HCT116 (cell line): ENCODE data around the gene FOXA2. TPM values are rescaled to one million over a fixed set of nuclear protein-coding genes. Genes with fewer than 3 reads are reported as not detected.

Source experiments
- ATAC-seq: fragments of 200-7000 bp; cut with Tn5 transposase; 2 replicates; pipeline ENCODE4 v1.9.1; 2020; ENCODE audit warnings: mild to moderate bottlenecking, moderate library complexity
- BruUV-seq: library from RNA; stranded (reverse); fragments of 400-500 nt; replicated peaks from 2 replicates; lab custom pipeline; 2021; lab: Mats Ljungman, UMichigan
- CTCF ChIA-PET: fragments of 300-600 bp; sonication (Branson Sonifier 250); formaldehyde crosslinking; loops from one replicate; lab custom pipeline; 2021; ENCODE audit warnings: antibody characterized with exemption; lab: Charles Lee
- POLR2A ChIA-PET: fragments of 300-600, 350-600 bp; sonication (Branson Sonifier 250); formaldehyde crosslinking; loops from one replicate; lab custom pipeline; 2021; ENCODE audit warnings: antibody characterized with exemption; lab: Charles Lee
- RAD21 ChIA-PET, 2 experiments: fragments of 300-600 bp; sonication (Branson Sonifier 250); formaldehyde crosslinking; loops; one replicate each; lab custom pipeline; 2023; ENCODE audit warnings: low total read pairs in 2 of 2; ENCODE audit not compliant: uncharacterized antibody in 2 of 2, unreplicated experiment in 2 of 2, low non-redundant PET in 1 of 2; lab: Charles Lee
- DNase-seq: peaks from one replicate; pipeline ENCODE4 v3.0.0-alpha.2; 2010; ENCODE audit warnings: low read depth, low spot score
- H2AFZ ChIP-seq: fragments of 200-600 bp; shearing (Covaris generic), sonication (generic); 2 replicates; pipeline ENCODE4 v1.6.1; 2017; ENCODE audit warnings: low read depth, mixed run types, mixed read lengths, antibody characterized with exemption, low read length; ENCODE audit not compliant: poor library complexity, severe bottlenecking
- H3K27ac ChIP-seq: 2 replicates; pipeline ENCODE4 v1.5.1; 2012; ENCODE audit warnings: low read depth, low read length
- H3K27me3 ChIP-seq: fragments of 200-600 bp; sonication (generic); 2 replicates; pipeline ENCODE4 v1.6.1; 2016; ENCODE audit warnings: mixed run types, low read length, mixed read lengths; ENCODE audit not compliant: insufficient read depth
- H3K36me3 ChIP-seq, 2 experiments: fragments of 200-500 bp in 1 of 2; fragments of 200-600 bp in 1 of 2; sonication (Bioruptor generic) in 1 of 2; sonication (generic) in 1 of 2; 2 replicates each; pipeline versions ENCODE4 v1.5.1 to v1.6.1; 2014 to 2016; ENCODE audit warnings: low read length in 2 of 2, inconsistent platforms in 1 of 2, mixed read lengths in 1 of 2, mixed run types in 1 of 2; ENCODE audit not compliant: insufficient read depth in 2 of 2, control insufficient read depth in 1 of 2
- H3K4me1 ChIP-seq, 2 experiments: fragments of 200-600 bp in 1 of 2; sonication (generic) in 1 of 2; 2 replicates each; pipeline versions ENCODE4 v1.5.1 to v1.6.1; 2012 to 2017; ENCODE audit warnings: low read length in 2 of 2, inconsistent platforms in 1 of 2, mild to moderate bottlenecking in 1 of 2, mixed read lengths in 1 of 2, mixed run types in 1 of 2, moderate library complexity in 1 of 2; ENCODE audit not compliant: insufficient read depth in 2 of 2, control insufficient read depth in 1 of 2
- H3K4me2 ChIP-seq: fragments of 200-600 bp; sonication (generic); 2 replicates; pipeline ENCODE4 v1.6.1; 2017; ENCODE audit warnings: mixed run types, low read length, mixed read lengths
- H3K4me3 ChIP-seq, 2 experiments: fragments of 200-600 bp in 1 of 2; sonication (generic) in 1 of 2; replicated peaks in 1 of 2; 2 replicates each; pipeline ENCODE4 v1.5.1; 2011 to 2016; ENCODE audit warnings: low read length in 2 of 2, control low read depth in 1 of 2, low read depth in 1 of 2, mild to moderate bottlenecking in 1 of 2, mixed read lengths in 1 of 2, mixed run types in 1 of 2
- H3K79me2 ChIP-seq: fragments of 200-600 bp; sonication (generic); 2 replicates; pipeline ENCODE4 v1.6.1; 2017; ENCODE audit warnings: mild to moderate bottlenecking, mixed run types, low read length, moderate library complexity, mixed read lengths; ENCODE audit not compliant: insufficient read depth
- H3K9ac ChIP-seq: fragments of 200-600 bp; sonication (generic); 2 replicates; pipeline ENCODE4 v1.6.1; 2016; ENCODE audit warnings: low read length, mixed read lengths
- H3K9me2 ChIP-seq: fragments of 200-600 bp; sonication (generic), shearing (Covaris generic); 2 replicates; pipeline ENCODE4 v1.6.1; 2017; ENCODE audit warnings: mixed run types, mild to moderate bottlenecking, moderate library complexity; ENCODE audit not compliant: insufficient read depth
- H3K9me3 ChIP-seq, 2 experiments: fragments of 200-500 bp in 1 of 2; fragments of 200-600 bp in 1 of 2; sonication (Bioruptor generic) in 1 of 2; sonication (generic) in 1 of 2; 2 replicates each; pipeline ENCODE4 v1.6.1; 2014 to 2017; ENCODE audit warnings: low read length in 2 of 2, mixed read lengths in 2 of 2, inconsistent platforms in 1 of 2, low read depth in 1 of 2, mild to moderate bottlenecking in 1 of 2, mixed run types in 1 of 2, moderate library complexity in 1 of 2; ENCODE audit not compliant: control insufficient read depth in 1 of 2, insufficient read depth in 1 of 2
- H4K20me1 ChIP-seq: fragments of 200-600 bp; sonication (generic), shearing (Covaris generic); 2 replicates; pipeline ENCODE4 v1.6.1; 2017; ENCODE audit warnings: mixed run types, mild to moderate bottlenecking, moderate library complexity; ENCODE audit not compliant: insufficient read depth
- RAD21 ChIP-seq: IDR thresholded peaks from 2 replicates; pipeline ENCODE4 v1.6.1; 2012; ENCODE audit warnings: low read depth, mild to moderate bottlenecking
- REST ChIP-seq: IDR thresholded peaks from 2 replicates; pipeline ENCODE4 v1.6.1; 2012; ENCODE audit warnings: low read depth
- TCF7L2 ChIP-seq: IDR thresholded peaks from 2 replicates; pipeline ENCODE4 v1.7.0; 2011; ENCODE audit warnings: borderline replicate concordance, inconsistent platforms; ENCODE audit not compliant: insufficient read depth, insufficient read length; ENCODE audit errors: extremely low read depth
- intact Hi-C: fragments of 100-400 bp; cut with micrococcal nuclease; formaldehyde crosslinking; loops from 2 replicates; pipeline ENCODE4 v1.10.0; 2022
- total RNA-seq: library from RNA; stranded (reverse); gene quantifications from one replicate; pipeline ENCODE4 v1.2.1, GENCODE V29; 2021; ENCODE audit not compliant: unreplicated experiment
- TF ChIP-seq, protein P1 (sequence below), 3 experiments: fragments of 200-600 bp in 1 of 3; sonication (generic) in 1 of 3; IDR thresholded peaks in 2 of 3; conservative IDR thresholded peaks in 1 of 3; 2 replicates each; pipeline ENCODE4 v1.5.1; 2012 to 2017; ENCODE audit warnings: low read depth in 2 of 3, low read length in 2 of 3, antibody characterized with exemption in 1 of 3, borderline replicate concordance in 1 of 3, control low read depth in 1 of 3, mild to moderate bottlenecking in 1 of 3, mixed read lengths in 1 of 3, mixed run types in 1 of 3, moderate library complexity in 1 of 3; ENCODE audit not compliant: insufficient read depth in 1 of 3

Gene FOXA2
- total RNA-seq, 1 experiment from 2014 or later: 0.10 TPM

DNA sequence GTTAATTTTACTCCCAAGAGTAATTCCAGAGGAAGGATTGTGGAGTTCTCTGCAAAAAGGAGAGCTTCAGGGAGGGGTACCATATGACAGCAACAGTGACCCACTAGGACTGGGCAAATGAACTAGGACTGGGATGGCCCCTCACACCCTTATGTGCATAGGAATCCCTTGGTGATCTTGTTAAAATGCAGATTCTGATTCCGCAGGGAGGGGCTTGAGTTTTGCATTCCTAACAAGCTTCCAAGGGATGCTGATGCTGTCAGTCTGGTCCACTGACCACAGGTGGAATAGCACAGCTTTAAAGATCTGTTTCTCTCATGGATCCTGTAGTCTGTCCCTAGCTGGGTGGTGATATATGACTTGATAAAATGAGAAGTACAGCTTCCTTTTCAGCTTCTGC, 6.3 kb upstream of the FOXA2 start (continued):
- TF ChIP-seq REST: no peak
- TF ChIP-seq, all 23 proteins: peak for 0

- Histone ChIP-seq H2AFZ (peak overlapping the region; percentile 45), H3K4me3 (peak overlapping the region in 1 of 2 experiments; percentile 34; a peak in 2 of 4 replicates), H3K79me2 (no peaks in the 10 kb centered on the region), H4K20me1 (no peaks in the 10 kb centered on the region), H3K27ac (no peak overlapping the region), H3K9ac (no peak overlapping the region)
- BruUV-seq: no TSS peak
- RAD21 ChIA-PET: interaction anchor here (0.8 to 1.7 kb wide), 4 partner anchors 99 to 252 kb away, joined by 4 to 14 read pairs (median 8); no protein-coding TSS in a partner anchor
- peak; percentile 80 for ATAC-seq
- intact Hi-C loops: loop anchor here (1.0 to 5.0 kb wide), 3 partner anchors 96 to 247 kb away; no protein-coding TSS in a partner anchor
- no peak for TF ChIP-seq TCF7L2
- TF ChIP-seq, protein P1, sequence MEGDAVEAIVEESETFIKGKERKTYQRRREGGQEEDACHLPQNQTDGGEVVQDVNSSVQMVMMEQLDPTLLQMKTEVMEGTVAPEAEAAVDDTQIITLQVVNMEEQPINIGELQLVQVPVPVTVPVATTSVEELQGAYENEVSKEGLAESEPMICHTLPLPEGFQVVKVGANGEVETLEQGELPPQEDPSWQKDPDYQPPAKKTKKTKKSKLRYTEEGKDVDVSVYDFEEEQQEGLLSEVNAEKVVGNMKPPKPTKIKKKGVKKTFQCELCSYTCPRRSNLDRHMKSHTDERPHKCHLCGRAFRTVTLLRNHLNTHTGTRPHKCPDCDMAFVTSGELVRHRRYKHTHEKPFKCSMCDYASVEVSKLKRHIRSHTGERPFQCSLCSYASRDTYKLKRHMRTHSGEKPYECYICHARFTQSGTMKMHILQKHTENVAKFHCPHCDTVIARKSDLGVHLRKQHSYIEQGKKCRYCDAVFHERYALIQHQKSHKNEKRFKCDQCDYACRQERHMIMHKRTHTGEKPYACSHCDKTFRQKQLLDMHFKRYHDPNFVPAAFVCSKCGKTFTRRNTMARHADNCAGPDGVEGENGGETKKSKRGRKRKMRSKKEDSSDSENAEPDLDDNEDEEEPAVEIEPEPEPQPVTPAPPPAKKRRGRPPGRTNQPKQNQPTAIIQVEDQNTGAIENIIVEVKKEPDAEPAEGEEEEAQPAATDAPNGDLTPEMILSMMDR (IDR thresholded peaks at IDR 0.05 in 2 of 3, conservative IDR thresholded peaks at IDR 0.05 in 1 of 3; ENCODE audit: borderline replicate concordance in 1 of 3, insufficient read depth in 1 of 3, low read depth in 2 of 3, low read length in 2 of 3): peak; percentile 73 to 77 (median 73)
- TF ChIP-seq RAD21: peak; percentile 80
- TF ChIP-seq, all 23 proteins: peak for 2
- ChIA-PET POLR2A (no interaction called here), CTCF (interaction anchor here (0.8 to 2.3 kb wide), 27 partner anchors 9 to 754 kb away, joined by 3 to 72 read pairs (median 4); no protein-coding TSS in a partner anchor)
- no peaks in the 10 kb centered on the region for H3K9me3 ChIP-seq
- peaks cover 23% of the 10 kb centered on the region for H3K27me3 ChIP-seq
- no peak for DNase-seq
- H3K4me1 ChIP-seq: no peaks in the 10 kb centered on the region
- no peaks in the 10 kb centered on the region for H3K9me2 ChIP-seq
- no peaks in the 10 kb centered on the region for H3K36me3 ChIP-seq
- peak overlapping the region; percentile 53 for H3K4me2 ChIP-seq
Measured at GRCh38 chr20:22586645-22587310, 2.4 kb upstream of the FOXA2 start.
